ENCODE data around the gene TBC1D9.

The TBC1D9 gene

DNA sequence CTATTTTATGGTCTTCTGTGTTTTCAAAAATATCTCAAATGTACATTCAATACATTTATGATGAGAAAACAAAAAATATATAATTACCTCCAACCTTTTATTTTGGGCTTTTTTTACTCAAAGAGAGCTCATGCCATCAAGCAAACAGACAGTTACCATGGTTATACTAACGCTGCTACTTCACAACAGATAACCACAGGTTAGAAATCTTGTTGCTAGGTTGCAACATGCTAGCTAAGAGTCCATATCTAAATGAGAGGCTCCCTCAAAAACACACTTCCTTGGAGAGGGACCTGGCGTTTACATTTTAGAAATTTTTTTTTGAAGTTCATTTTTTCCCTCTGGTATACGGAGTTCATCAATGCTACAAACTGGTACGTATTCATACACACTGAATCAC is 44.3 kb downstream of the TBC1D9 start:
- no peaks in the 10 kb centered on the region for H3F3A ChIP-seq (ENCODE audit: insufficient read depth)
- no peak overlapping the region for H3K9ac ChIP-seq (ENCODE audit: low read length)
- no peaks in the 10 kb centered on the region for H3K27me3 ChIP-seq (ENCODE audit: low read length)
- H3K79me2 ChIP-seq (ENCODE audit: insufficient read depth, low read length) = no peaks in the 10 kb centered on the region
- H2AFZ ChIP-seq (ENCODE audit: low read depth, low read length, severe bottlenecking) = no peak overlapping the region
- no peak overlapping the region for H3K27ac ChIP-seq (ENCODE audit: low read depth, low read length)
- no peaks in the 10 kb centered on the region for H4K20me1 ChIP-seq (ENCODE audit: low read depth, low read length)
- H3K4me3 ChIP-seq (ENCODE audit: insufficient read depth, low read length, poor library complexity, severe bottlenecking) = no peak overlapping the region
- no peaks in the 10 kb centered on the region for H3K9me2 ChIP-seq (replicated peaks; ENCODE audit: insufficient read depth, low read length)
- H3K36me3 ChIP-seq (ENCODE audit: low read length) = no peaks in the 10 kb centered on the region
- no peaks in the 10 kb centered on the region for H3K9me3 ChIP-seq (ENCODE audit: insufficient read depth, low read length)
- H3K4me2 ChIP-seq (ENCODE audit: low read depth, low read length, poor library complexity, severe bottlenecking) = no peak overlapping the region
- TF ChIP-seq EZH2phosphoT487 (conservative IDR thresholded peaks at IDR 0.05; ENCODE audit: low read length) (no peak), CTCF (IDR thresholded peaks at IDR 0.05; ENCODE audit: insufficient read depth, low read length, poor library complexity, severe bottlenecking) (no peak)

GRCh38 chr4:140710908-140711622 is 45.1 kb downstream of the TBC1D9 start:
- Histone ChIP-seq H3K27ac (ENCODE audit: low read depth, low read length) (no peak overlapping the region), H3K4me3 (ENCODE audit: insufficient read depth, low read length, poor library complexity, severe bottlenecking) (no peak overlapping the region), H3K27me3 (ENCODE audit: low read length) (no peaks in the 10 kb centered on the region), H4K20me1 (ENCODE audit: low read depth, low read length) (no peaks in the 10 kb centered on the region), H3K4me2 (ENCODE audit: low read depth, low read length, poor library complexity, severe bottlenecking) (no peak overlapping the region), H3K9me3 (ENCODE audit: insufficient read depth, low read length) (no peaks in the 10 kb centered on the region), H3K9ac (ENCODE audit: low read length) (no peak overlapping the region), H2AFZ (ENCODE audit: low read depth, low read length, severe bottlenecking) (no peak overlapping the region), H3K36me3 (ENCODE audit: low read length) (no peaks in the 10 kb centered on the region), H3K79me2 (ENCODE audit: insufficient read depth, low read length) (no peaks in the 10 kb centered on the region), H3K9me2 (replicated peaks; ENCODE audit: insufficient read depth, low read length) (no peaks in the 10 kb centered on the region), H3F3A (ENCODE audit: insufficient read depth) (no peaks in the 10 kb centered on the region)
- TF ChIP-seq EZH2phosphoT487 (conservative IDR thresholded peaks at IDR 0.05; ENCODE audit: low read length) (no peak), CTCF (IDR thresholded peaks at IDR 0.05; ENCODE audit: insufficient read depth, low read length, poor library complexity, severe bottlenecking) (no peak)

DNA sequence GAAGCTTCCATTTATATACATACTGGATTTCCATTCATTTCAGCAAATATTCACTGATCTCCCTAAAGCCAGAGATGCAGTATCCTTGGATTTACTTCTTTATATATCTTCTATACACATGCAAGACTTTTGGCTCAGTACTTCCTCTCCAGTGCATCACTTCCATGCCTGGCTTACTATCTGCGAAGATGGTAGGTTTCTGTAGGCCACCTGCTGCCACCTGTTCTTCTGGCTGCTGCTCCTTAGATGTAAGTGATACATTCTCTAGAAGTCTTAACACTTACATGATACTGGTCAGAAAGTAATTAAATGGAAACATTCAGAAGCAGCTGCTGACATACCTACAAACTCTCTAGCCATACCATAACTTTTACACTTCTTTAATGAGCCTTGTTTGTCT is 48.9 kb downstream of the TBC1D9 start:
- Histone ChIP-seq H3K27me3 (ENCODE audit: low read length) (no peaks in the 10 kb centered on the region), H3K9me2 (replicated peaks; ENCODE audit: insufficient read depth, low read length) (no peaks in the 10 kb centered on the region), H3K9ac (ENCODE audit: low read length) (no peak overlapping the region), H3K4me3 (ENCODE audit: insufficient read depth, low read length, poor library complexity, severe bottlenecking) (no peak overlapping the region), H3K27ac (ENCODE audit: low read depth, low read length) (no peak overlapping the region), H3K9me3 (ENCODE audit: insufficient read depth, low read length) (no peaks in the 10 kb centered on the region), H2AFZ (ENCODE audit: low read depth, low read length, severe bottlenecking) (no peak overlapping the region), H3K79me2 (ENCODE audit: insufficient read depth, low read length) (no peaks in the 10 kb centered on the region), H3K36me3 (ENCODE audit: low read length) (no peaks in the 10 kb centered on the region), H4K20me1 (ENCODE audit: low read depth, low read length) (no peaks in the 10 kb centered on the region), H3F3A (ENCODE audit: insufficient read depth) (no peaks in the 10 kb centered on the region), H3K4me2 (ENCODE audit: low read depth, low read length, poor library complexity, severe bottlenecking) (no peak overlapping the region)
- TF ChIP-seq CTCF (IDR thresholded peaks at IDR 0.05; ENCODE audit: insufficient read depth, low read length, poor library complexity, severe bottlenecking) (no peak), EZH2phosphoT487 (conservative IDR thresholded peaks at IDR 0.05; ENCODE audit: low read length) (no peak)

All from SU-DHL-6 (cell line).